MM.1S (cell line): ENCODE results near the gene EGR4.

Experiments used
- DNase-seq: peaks from one replicate; pipeline ENCODE4 v3.0.0-alpha.2; 2015
- H2AFZ ChIP-seq: fragments of 300-600 bp; sonication (generic); 2 replicates; pipeline ENCODE4 v1.6.0; 2016; ENCODE audit warnings: antibody characterized with exemption, low read length
- H3F3A ChIP-seq: fragments of 300-600 bp; sonication (generic); 2 replicates; pipeline ENCODE4 v1.6.1; 2016; ENCODE audit warnings: mild to moderate bottlenecking, antibody characterized with exemption, low read length, moderate library complexity, mixed read lengths; ENCODE audit not compliant: insufficient read depth
- H3K27ac ChIP-seq: fragments of 300-600 bp; sonication (generic); 2 replicates; pipeline ENCODE4 v1.5.1; 2016; ENCODE audit warnings: mild to moderate bottlenecking, low read length
- H3K27me3 ChIP-seq: fragments of 300-600 bp; sonication (generic); replicated peaks from 2 replicates; pipeline ENCODE4 v1.6.0; 2016; ENCODE audit warnings: low read length; ENCODE audit not compliant: insufficient read depth
- H3K36me3 ChIP-seq: fragments of 300-600 bp; sonication (generic); replicated peaks from 2 replicates; pipeline ENCODE4 v1.6.1; 2016; ENCODE audit warnings: mild to moderate bottlenecking, low read length, mixed read lengths; ENCODE audit not compliant: insufficient read depth
- H3K4me1 ChIP-seq: fragments of 300-600 bp; sonication (generic); 2 replicates; pipeline ENCODE4 v1.6.1; 2016; ENCODE audit warnings: low read length, mixed read lengths
- H3K4me2 ChIP-seq: fragments of 300-600 bp; sonication (generic); 2 replicates; pipeline ENCODE4 v1.6.0; 2016; ENCODE audit warnings: low read depth, low read length
- H3K4me3 ChIP-seq: fragments of 300-600 bp; sonication (generic); 2 replicates; pipeline ENCODE4 v1.5.1; 2016; ENCODE audit warnings: low read length, mixed read lengths
- H3K79me2 ChIP-seq: fragments of 300-600 bp; sonication (generic); 2 replicates; pipeline ENCODE4 v1.6.1; 2016; ENCODE audit warnings: mixed run types, low read length, mixed read lengths
- H3K9ac ChIP-seq: fragments of 300-600 bp; sonication (generic); 2 replicates; pipeline ENCODE4 v1.6.1; 2016; ENCODE audit warnings: low read length, mixed read lengths
- H3K9me2 ChIP-seq: fragments of 300-600 bp; sonication (generic); replicated peaks from 2 replicates; pipeline ENCODE4 v1.6.1; 2016; ENCODE audit warnings: mild to moderate bottlenecking, low read length, mixed read lengths; ENCODE audit not compliant: insufficient read depth
- H3K9me3 ChIP-seq: fragments of 300-600 bp; sonication (generic); replicated peaks from 2 replicates; pipeline ENCODE4 v1.6.1; 2016; ENCODE audit warnings: mild to moderate bottlenecking, low read length, mixed read lengths; ENCODE audit not compliant: insufficient read depth
- H4K20me1 ChIP-seq: fragments of 300-600 bp; sonication (generic); 2 replicates; pipeline ENCODE4 v1.6.1; 2016; ENCODE audit warnings: mild to moderate bottlenecking, low read length, moderate library complexity, mixed read lengths; ENCODE audit not compliant: insufficient read depth
- EZH2 ChIP-seq: fragments of 300-600 bp; sonication (generic); optimal IDR thresholded peaks from 2 replicates; pipeline ENCODE3; 2017; ENCODE audit warnings: low read depth, mild to moderate bottlenecking, antibody characterized with exemption, low read length, mixed read lengths
- EZH2phosphoT487 ChIP-seq: fragments of 300-600 bp; sonication (generic); IDR thresholded peaks from 2 replicates; pipeline ENCODE4 v1.6.1; 2018; ENCODE audit warnings: antibody characterized with exemption, low read length
- TF ChIP-seq, protein P1 (sequence below): fragments of 300-600 bp; sonication (generic); IDR thresholded peaks from 2 replicates; pipeline ENCODE4 v1.5.1; 2016; ENCODE audit warnings: antibody characterized with exemption, low read length, mixed read lengths

Gene EGR4

DNA sequence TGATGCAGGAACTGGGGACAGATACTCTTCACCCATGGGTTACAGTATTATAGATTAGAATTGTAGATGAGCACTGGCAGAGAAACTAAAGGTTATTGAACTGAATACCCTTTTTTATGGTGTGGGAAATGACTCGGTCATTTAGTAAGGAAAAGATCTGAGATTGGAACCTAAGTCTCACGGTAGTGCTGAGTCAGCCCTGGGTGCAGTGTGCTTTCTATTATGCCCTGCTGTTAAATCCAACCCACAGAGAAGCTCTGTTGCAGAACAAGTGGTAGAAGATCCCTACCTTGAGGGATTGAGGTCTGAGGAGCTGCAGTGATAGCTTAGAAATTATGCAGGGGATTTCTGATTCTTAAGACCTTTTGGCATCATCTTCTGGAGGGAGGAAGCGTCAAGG lies 46.5 kb downstream of the EGR4 start:
- no peak for DNase-seq
- Histone ChIP-seq H3K9me2 (no peaks in the 10 kb centered on the region), H3K9me3 (no peaks in the 10 kb centered on the region), H3K27me3 (no peaks in the 10 kb centered on the region), H3K4me2 (no peak overlapping the region), H3K27ac (no peak overlapping the region), H3K9ac (no peak overlapping the region), H3F3A (no peaks in the 10 kb centered on the region; the same call in 1 of the 2 replicates), H3K36me3 (peaks cover 29% of the 10 kb centered on the region), H4K20me1 (0 out of 2 replicates have a peak, but pooled peaks cover 4% of the 10 kb centered on the region), H2AFZ (no peak overlapping the region), H3K4me1 (no peaks in the 10 kb centered on the region), H3K79me2 (peaks cover 43% of the 10 kb centered on the region), H3K4me3 (no peak overlapping the region)
- TF ChIP-seq, protein P1, sequence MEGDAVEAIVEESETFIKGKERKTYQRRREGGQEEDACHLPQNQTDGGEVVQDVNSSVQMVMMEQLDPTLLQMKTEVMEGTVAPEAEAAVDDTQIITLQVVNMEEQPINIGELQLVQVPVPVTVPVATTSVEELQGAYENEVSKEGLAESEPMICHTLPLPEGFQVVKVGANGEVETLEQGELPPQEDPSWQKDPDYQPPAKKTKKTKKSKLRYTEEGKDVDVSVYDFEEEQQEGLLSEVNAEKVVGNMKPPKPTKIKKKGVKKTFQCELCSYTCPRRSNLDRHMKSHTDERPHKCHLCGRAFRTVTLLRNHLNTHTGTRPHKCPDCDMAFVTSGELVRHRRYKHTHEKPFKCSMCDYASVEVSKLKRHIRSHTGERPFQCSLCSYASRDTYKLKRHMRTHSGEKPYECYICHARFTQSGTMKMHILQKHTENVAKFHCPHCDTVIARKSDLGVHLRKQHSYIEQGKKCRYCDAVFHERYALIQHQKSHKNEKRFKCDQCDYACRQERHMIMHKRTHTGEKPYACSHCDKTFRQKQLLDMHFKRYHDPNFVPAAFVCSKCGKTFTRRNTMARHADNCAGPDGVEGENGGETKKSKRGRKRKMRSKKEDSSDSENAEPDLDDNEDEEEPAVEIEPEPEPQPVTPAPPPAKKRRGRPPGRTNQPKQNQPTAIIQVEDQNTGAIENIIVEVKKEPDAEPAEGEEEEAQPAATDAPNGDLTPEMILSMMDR = no peak
- TF ChIP-seq EZH2 (no peak), EZH2phosphoT487 (no peak)

- H3K27ac ChIP-seq = no peak overlapping the region
- H3K4me2 ChIP-seq = no peak overlapping the region
- H3F3A ChIP-seq = no peaks in the 10 kb centered on the region; the same call in 1 of the 2 replicates
- H4K20me1 ChIP-seq = 0 out of 2 replicates have a peak, but pooled peaks cover 4% of the 10 kb centered on the region
- no peaks in the 10 kb centered on the region for H3K4me1 ChIP-seq
- H3K27me3 ChIP-seq = no peaks in the 10 kb centered on the region
- DNase-seq = no peak
- H3K79me2 ChIP-seq = peaks cover 64% of the 10 kb centered on the region
- peaks cover 35% of the 10 kb centered on the region for H3K36me3 ChIP-seq
- H2AFZ ChIP-seq = no peak overlapping the region
- no peak overlapping the region for H3K9ac ChIP-seq
- H3K9me3 ChIP-seq = no peaks in the 10 kb centered on the region
- H3K4me3 ChIP-seq = no peak overlapping the region
- TF ChIP-seq EZH2 (no peak), EZH2phosphoT487 (no peak)
- TF ChIP-seq, protein P1 = no peak
- H3K9me2 ChIP-seq = no peaks in the 10 kb centered on the region
These were observed 48.8 kb downstream of the EGR4 start for GRCh38 chr2:73244580-73244979.

GRCh38 chr2:73243884-73244570 lies 49.3 kb downstream of the EGR4 start:
- H3F3A ChIP-seq = no peaks in the 10 kb centered on the region; the same call in 1 of the 2 replicates
- H3K9me2 ChIP-seq = no peaks in the 10 kb centered on the region
- DNase-seq = no peak
- no peaks in the 10 kb centered on the region for H3K9me3 ChIP-seq
- H3K4me3 ChIP-seq = no peak overlapping the region
- H3K36me3 ChIP-seq = peaks cover 29% of the 10 kb centered on the region
- no peak overlapping the region for H3K27ac ChIP-seq
- H3K9ac ChIP-seq = no peak overlapping the region
- no peak overlapping the region for H3K4me2 ChIP-seq
- peaks cover 7% of the 10 kb centered on the region; the same call in 1 of the 2 replicates for H4K20me1 ChIP-seq
- no peaks in the 10 kb centered on the region for H3K27me3 ChIP-seq
- TF ChIP-seq EZH2phosphoT487 (no peak), EZH2 (no peak)
- TF ChIP-seq, protein P1 = no peak
- peaks cover 69% of the 10 kb centered on the region for H3K79me2 ChIP-seq
- no peaks in the 10 kb centered on the region for H3K4me1 ChIP-seq
- no peak overlapping the region for H2AFZ ChIP-seq
